Cardiac muscle cell (in vitro differentiated cells and primary cell): Measurements from ENCODE around the gene KLHDC9. TPM values are rescaled to one million over a fixed set of nuclear protein-coding genes. Genes with fewer than 3 reads are reported as not detected.

Experiments
- DNase-seq, 2 donors: peaks; one replicate each; pipeline versions ENCODE4 v3.0.0 to v3.0.0-alpha.2; 2010 to 2017; ENCODE audit warnings: low read depth in 1 of 2, low spot score in 1 of 2
- H3K27ac ChIP-seq: fragments of 200-600 bp; sonication (generic); 2 replicates; pipeline ENCODE4 v1.5.1; 2016
- H3K27me3 ChIP-seq: fragments of 200-600 bp; sonication (generic); 2 replicates; pipeline ENCODE4 v1.6.0; 2016; ENCODE audit warnings: control low read depth
- H3K36me3 ChIP-seq: fragments of 200-600 bp; sonication (generic); 2 replicates; pipeline ENCODE4 v1.5.1; 2016; ENCODE audit warnings: control low read depth
- H3K4me1 ChIP-seq: fragments of 200-600 bp; sonication (generic); 2 replicates; pipeline ENCODE4 v1.8.1; 2017; ENCODE audit warnings: low read depth, mild to moderate bottlenecking, mixed run types
- H3K4me3 ChIP-seq: fragments of 200-600 bp; sonication (generic); 2 replicates; pipeline ENCODE4 v1.5.1; 2016; ENCODE audit warnings: mild to moderate bottlenecking
- H3K9me3 ChIP-seq: fragments of 200-600 bp; sonication (generic); 2 replicates; pipeline ENCODE4 v1.5.1; 2017; ENCODE audit warnings: low read depth, mild to moderate bottlenecking, control low read depth
- CTCF ChIP-seq: IDR thresholded peaks from 2 replicates; pipeline ENCODE4 v1.5.1; 2012; ENCODE audit warnings: low read depth, mild to moderate bottlenecking, low read length
- polyA plus RNA-seq: library from polyadenylated mRNA; unstranded; fragments of >200 nt; fragmentation: Nextera tagmentation; extraction: Ambion mirVana; gene quantifications from 2 replicates; pipeline ENCODE4 v1.2.1, GENCODE V29; 2016
- total RNA-seq: library from RNA; depleted of rRNA; stranded (reverse); fragments of >200 nt; gene quantifications from 2 replicates; pipeline ENCODE4 v1.2.3, GENCODE V29; 2016

The KLHDC9 gene
- total and polyA plus RNA-seq, 2 experiments from 2014 or later = 42.4 to 48.7 TPM

- Histone ChIP-seq H3K4me1 (no peaks in the 10 kb centered on the region), H3K36me3 (no peaks in the 10 kb centered on the region), H3K4me3 (no peak within 1 kb of the TSS), H3K9me3 (no peaks in the 10 kb centered on the region), H3K27me3 (no peaks in the 10 kb centered on the region), H3K27ac (no peak within 1 kb of the TSS)
- DNase-seq = no peak
- TF ChIP-seq CTCF = no peak
These were observed 8.8 kb upstream of the KLHDC9 start, which contains the start of gene NECTIN4 for GRCh38 chr1:161089251-161089924. NECTIN4 (minus strand) TSS chr1:161089558; CDS start chr1:161089296, 262 bp downstream.

- no peak for TF ChIP-seq CTCF
- no peak overlapping the region for H3K4me3 ChIP-seq
- H3K27ac ChIP-seq = no peak overlapping the region
- no peaks in the 10 kb centered on the region for H3K36me3 ChIP-seq
- DNase-seq = no peak
- no peaks in the 10 kb centered on the region for H3K9me3 ChIP-seq
- peaks cover 2% of the 10 kb centered on the region for H3K27me3 ChIP-seq
- H3K4me1 ChIP-seq = no peaks in the 10 kb centered on the region
These were observed 8.2 kb upstream of the KLHDC9 start for GRCh38 chr1:161089938-161090337.

- Histone ChIP-seq H3K9me3 (no peaks in the 10 kb centered on the region), H3K27me3 (peaks cover 3% of the 10 kb centered on the region), H3K4me1 (no peaks in the 10 kb centered on the region), H3K36me3 (no peaks in the 10 kb centered on the region), H3K4me3 (no peak overlapping the region), H3K27ac (no peak overlapping the region)
- DNase-seq = no peak
- no peak for TF ChIP-seq CTCF
These were observed 7.5 kb upstream of the KLHDC9 start for GRCh38 chr1:161090617-161091016.

GRCh38 chr1:161091093-161091492 is 7.1 kb upstream of the KLHDC9 start:
- H3K9me3 ChIP-seq = no peaks in the 10 kb centered on the region
- no peak overlapping the region for H3K27ac ChIP-seq
- H3K36me3 ChIP-seq = no peaks in the 10 kb centered on the region
- no peaks in the 10 kb centered on the region for H3K4me1 ChIP-seq
- H3K27me3 ChIP-seq = peaks cover 3% of the 10 kb centered on the region
- no peak for DNase-seq
- TF ChIP-seq CTCF = no peak
- no peak overlapping the region for H3K4me3 ChIP-seq

- TF ChIP-seq CTCF = no peak
- H3K4me3 ChIP-seq = no peak overlapping the region
- no peaks in the 10 kb centered on the region for H3K4me1 ChIP-seq
- no peaks in the 10 kb centered on the region for H3K36me3 ChIP-seq
- H3K27me3 ChIP-seq = peaks cover 3% of the 10 kb centered on the region
- no peak overlapping the region for H3K27ac ChIP-seq
- DNase-seq = peak in 1 of 2 donors; percentile 36
- H3K9me3 ChIP-seq = no peaks in the 10 kb centered on the region
These were observed 6.2 kb upstream of the KLHDC9 start for GRCh38 chr1:161091796-161092507.
